OCI-LY1 (cell line): ENCODE measurements around the gene NR5A1.

Experiments used
- H2AFZ ChIP-seq: fragments of 200-600 bp; sonication (generic), shearing (Covaris generic); 2 replicates; pipeline ENCODE4 v1.6.0; 2014; ENCODE audit warnings: antibody characterized with exemption, mild to moderate bottlenecking, low read length
- H3F3A ChIP-seq: fragments of 200-600 bp; sonication (generic), shearing (Covaris generic); 2 replicates; pipeline ENCODE4 v1.6.0; 2014; ENCODE audit warnings: mild to moderate bottlenecking, antibody characterized with exemption, low read length, moderate library complexity; ENCODE audit not compliant: insufficient read depth
- H3K27ac ChIP-seq: fragments of 200-600 bp; sonication (generic); 2 replicates; pipeline ENCODE4 v1.5.1; 2014; ENCODE audit warnings: low read length, mixed run types, mild to moderate bottlenecking, low read depth; ENCODE audit not compliant: poor library complexity, severe bottlenecking
- H3K27me3 ChIP-seq: fragments of 200-600 bp; sonication (generic); 2 replicates; pipeline ENCODE4 v1.6.0; 2014; ENCODE audit warnings: antibody characterized with exemption, mild to moderate bottlenecking, low read length, moderate library complexity; ENCODE audit not compliant: insufficient read depth
- H3K36me3 ChIP-seq: fragments of 200-600 bp; sonication (generic); 2 replicates; pipeline ENCODE4 v1.6.1; 2014; ENCODE audit warnings: mild to moderate bottlenecking, antibody characterized with exemption, low read length, moderate library complexity, mixed read lengths; ENCODE audit not compliant: insufficient read depth
- H3K4me1 ChIP-seq: fragments of 200-600 bp; sonication (generic); 2 replicates; pipeline ENCODE4 v1.5.1; 2014; ENCODE audit warnings: mild to moderate bottlenecking, low read length, moderate library complexity; ENCODE audit not compliant: insufficient read depth, severe bottlenecking
- H3K4me2 ChIP-seq: fragments of 200-600 bp; sonication (generic), shearing (Covaris generic); 2 replicates; pipeline ENCODE4 v1.6.1; 2014; ENCODE audit warnings: low read length
- H3K4me3 ChIP-seq: fragments of 200-600 bp; sonication (generic); 2 replicates; pipeline ENCODE4 v1.5.1; 2014; ENCODE audit warnings: low read length, low read depth, mild to moderate bottlenecking, mixed read lengths; ENCODE audit not compliant: poor library complexity, severe bottlenecking
- H3K79me2 ChIP-seq: fragments of 200-600 bp; shearing (Covaris generic); 2 replicates; pipeline ENCODE4 v1.6.1; 2016; ENCODE audit warnings: mixed run types, low read length, mixed read lengths; ENCODE audit not compliant: insufficient read depth
- H3K9ac ChIP-seq: fragments of 200-600 bp; sonication (generic), shearing (Covaris generic); 2 replicates; pipeline ENCODE4 v1.6.1; 2014; ENCODE audit warnings: mild to moderate bottlenecking, low read length, mixed read lengths
- H3K9me2 ChIP-seq: fragments of 200-600 bp; sonication (generic), shearing (Covaris generic); 2 replicates; pipeline ENCODE4 v1.6.1; 2014; ENCODE audit warnings: low read depth, mild to moderate bottlenecking, low read length, mixed read lengths
- H3K9me3 ChIP-seq: fragments of 200-600 bp; shearing (Covaris generic); 2 replicates; pipeline ENCODE4 v1.6.1; 2014; ENCODE audit warnings: low read length, mixed read lengths
- H4K20me1 ChIP-seq: fragments of 200-600 bp; sonication (generic), shearing (Covaris generic); 2 replicates; pipeline ENCODE4 v1.6.0; 2016; ENCODE audit warnings: mild to moderate bottlenecking, low read length; ENCODE audit not compliant: insufficient read depth
- EZH2 ChIP-seq: fragments of 200-600 bp; sonication (generic), shearing (Covaris generic); IDR thresholded peaks from 2 replicates; pipeline ENCODE4 v1.8.0; 2017; ENCODE audit warnings: borderline replicate concordance, mixed run types, mild to moderate bottlenecking, antibody characterized with exemption, low read length, moderate library complexity, mixed read lengths
- TF ChIP-seq, protein P1 (sequence below): fragments of 200-600 bp; sonication (generic), shearing (Covaris generic); IDR thresholded peaks from 2 replicates; pipeline ENCODE4 v1.5.1; 2017; ENCODE audit warnings: mild to moderate bottlenecking, antibody characterized with exemption, low read length, moderate library complexity, mixed read lengths

Gene NR5A1

DNA sequence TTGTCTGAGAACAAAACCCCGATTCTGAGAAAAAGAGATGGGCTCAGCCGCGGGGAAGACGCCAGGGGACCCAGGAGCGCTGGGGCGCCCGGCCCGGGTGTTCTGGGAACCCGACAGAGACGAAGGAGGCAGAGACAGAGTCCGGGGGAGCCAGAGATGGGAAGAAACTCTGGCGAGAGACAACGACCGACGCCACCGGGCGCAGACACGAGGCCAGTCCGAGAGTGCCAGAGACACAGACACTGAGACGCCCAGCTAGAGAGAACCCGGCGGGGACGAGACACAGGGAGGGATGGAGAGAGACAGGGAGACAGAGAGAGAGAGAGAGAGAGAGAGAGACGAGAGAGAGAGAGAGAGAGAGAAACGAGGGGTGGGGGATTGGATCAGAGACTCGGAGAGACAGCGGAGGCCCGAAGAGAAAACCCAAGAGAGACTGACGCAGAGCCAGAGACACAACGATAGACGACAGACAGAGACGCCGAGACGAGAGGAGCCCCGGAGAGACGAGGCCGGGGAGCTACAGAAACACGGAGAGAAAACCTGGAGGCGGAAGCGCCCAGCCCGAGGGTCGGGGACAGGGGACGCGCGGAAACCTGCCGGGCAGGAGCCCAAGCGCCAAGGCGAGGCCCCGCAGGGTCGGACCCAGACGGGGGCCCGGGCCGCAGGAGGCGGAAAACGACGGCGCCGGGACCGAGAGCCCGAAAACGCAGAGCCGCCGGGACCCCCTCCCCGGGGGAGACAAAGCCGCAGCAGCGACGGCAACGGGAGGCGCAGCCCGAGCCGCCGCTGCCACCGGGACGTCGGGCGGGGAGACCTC lies 3.3 kb downstream of the NR5A1 start:
- Histone ChIP-seq H3K9me2 (no peaks in the 10 kb centered on the region), H3K4me2 (no peak overlapping the region), H3K27me3 (no peaks in the 10 kb centered on the region; the same call in 1 of the 2 replicates), H3K36me3 (no peaks in the 10 kb centered on the region), H3K4me3 (no peak overlapping the region), H2AFZ (no peak overlapping the region), H3F3A (no peaks in the 10 kb centered on the region), H4K20me1 (no peaks in the 10 kb centered on the region), H3K9me3 (no peaks in the 10 kb centered on the region), H3K9ac (no peak overlapping the region), H3K27ac (no peak overlapping the region), H3K4me1 (no peaks in the 10 kb centered on the region), H3K79me2 (no peaks in the 10 kb centered on the region)
- no peak for TF ChIP-seq EZH2

DNA sequence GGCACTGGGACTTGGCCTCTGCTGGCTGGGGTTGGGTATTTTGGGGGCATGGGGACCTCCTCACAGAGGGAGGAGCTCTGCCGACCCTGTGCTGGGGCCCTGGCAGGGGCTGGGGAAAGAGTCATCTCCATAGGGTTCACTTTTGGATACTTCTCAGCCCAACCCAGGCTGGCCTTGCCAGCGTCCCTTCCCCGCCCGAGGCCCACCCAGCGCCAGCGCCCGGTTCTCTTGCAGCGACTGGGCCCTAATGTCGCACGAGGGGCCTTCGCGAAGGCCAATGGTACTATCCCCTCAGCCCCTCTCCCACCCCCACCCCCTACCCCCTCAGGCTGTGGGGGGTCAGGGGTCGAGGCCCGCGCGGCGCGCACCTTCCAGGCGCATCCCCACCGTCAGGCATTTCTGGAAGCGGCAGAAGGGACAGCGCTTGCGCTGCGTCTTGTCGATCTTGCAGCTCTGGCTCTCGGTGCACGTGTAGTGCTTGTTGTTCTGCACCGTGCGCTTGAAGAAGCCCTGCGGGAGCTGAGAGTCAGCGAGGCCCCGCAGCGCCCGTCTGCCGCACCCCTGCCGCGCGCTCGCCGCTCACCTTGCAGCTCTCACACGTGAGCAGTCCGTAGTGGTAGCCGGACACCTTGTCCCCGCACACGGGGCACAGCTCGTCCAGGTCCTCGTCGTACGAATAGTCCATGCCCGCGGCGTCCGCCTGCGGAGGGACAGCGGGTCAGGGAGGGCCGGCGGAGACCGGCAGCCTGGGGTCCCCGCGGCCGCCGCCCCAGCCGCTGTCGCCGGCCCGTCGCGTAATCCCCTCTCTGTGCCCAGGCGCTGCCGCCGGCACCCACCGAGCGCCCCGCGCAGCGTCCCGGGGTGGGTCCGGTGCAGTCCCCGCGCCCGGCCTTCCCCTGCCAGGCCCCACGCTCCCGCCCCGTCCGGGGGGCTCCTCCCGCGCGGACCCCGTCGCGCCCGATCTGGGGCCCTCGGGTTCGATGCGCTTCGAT lies 4.2 kb downstream of the NR5A1 start:
- Histone ChIP-seq H3F3A (no peaks in the 10 kb centered on the region), H3K79me2 (no peaks in the 10 kb centered on the region), H3K27ac (no peak overlapping the region), H3K9ac (no peak overlapping the region), H3K4me2 (no peak overlapping the region), H3K9me3 (no peaks in the 10 kb centered on the region), H3K9me2 (no peaks in the 10 kb centered on the region), H3K36me3 (no peaks in the 10 kb centered on the region), H3K27me3 (no peaks in the 10 kb centered on the region; the same call in 1 of the 2 replicates), H4K20me1 (no peaks in the 10 kb centered on the region), H3K4me1 (no peaks in the 10 kb centered on the region), H3K4me3 (no peak overlapping the region), H2AFZ (no peak overlapping the region)
- TF ChIP-seq, protein P1, sequence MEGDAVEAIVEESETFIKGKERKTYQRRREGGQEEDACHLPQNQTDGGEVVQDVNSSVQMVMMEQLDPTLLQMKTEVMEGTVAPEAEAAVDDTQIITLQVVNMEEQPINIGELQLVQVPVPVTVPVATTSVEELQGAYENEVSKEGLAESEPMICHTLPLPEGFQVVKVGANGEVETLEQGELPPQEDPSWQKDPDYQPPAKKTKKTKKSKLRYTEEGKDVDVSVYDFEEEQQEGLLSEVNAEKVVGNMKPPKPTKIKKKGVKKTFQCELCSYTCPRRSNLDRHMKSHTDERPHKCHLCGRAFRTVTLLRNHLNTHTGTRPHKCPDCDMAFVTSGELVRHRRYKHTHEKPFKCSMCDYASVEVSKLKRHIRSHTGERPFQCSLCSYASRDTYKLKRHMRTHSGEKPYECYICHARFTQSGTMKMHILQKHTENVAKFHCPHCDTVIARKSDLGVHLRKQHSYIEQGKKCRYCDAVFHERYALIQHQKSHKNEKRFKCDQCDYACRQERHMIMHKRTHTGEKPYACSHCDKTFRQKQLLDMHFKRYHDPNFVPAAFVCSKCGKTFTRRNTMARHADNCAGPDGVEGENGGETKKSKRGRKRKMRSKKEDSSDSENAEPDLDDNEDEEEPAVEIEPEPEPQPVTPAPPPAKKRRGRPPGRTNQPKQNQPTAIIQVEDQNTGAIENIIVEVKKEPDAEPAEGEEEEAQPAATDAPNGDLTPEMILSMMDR: no peak
- TF ChIP-seq EZH2: no peak

GRCh38 chr9:124501771-124502320 lies 5.4 kb downstream of the NR5A1 start:
- no peaks in the 10 kb centered on the region for H3K79me2 ChIP-seq
- H3K4me1 ChIP-seq: no peaks in the 10 kb centered on the region
- no peaks in the 10 kb centered on the region for H4K20me1 ChIP-seq
- no peak overlapping the region for H3K4me2 ChIP-seq
- H3K4me3 ChIP-seq: no peak overlapping the region
- no peaks in the 10 kb centered on the region; the same call in 1 of the 2 replicates for H3K27me3 ChIP-seq
- H2AFZ ChIP-seq: no peak overlapping the region
- H3K36me3 ChIP-seq: no peaks in the 10 kb centered on the region
- H3K9me2 ChIP-seq: no peaks in the 10 kb centered on the region
- H3K9me3 ChIP-seq: no peaks in the 10 kb centered on the region
- no peaks in the 10 kb centered on the region for H3F3A ChIP-seq
- TF ChIP-seq EZH2: no peak
- TF ChIP-seq, protein P1: no peak
- H3K9ac ChIP-seq: no peak overlapping the region
- H3K27ac ChIP-seq: no peak overlapping the region
